NCI-H748 (cell line): ENCODE data around the gene IPO9.
"Not testable (repeated sequence)": the region's sequence is repeated elsewhere in the genome, so short reads cannot be mapped to it uniquely, and the experiment has no call there.

ENCODE experiments used
- DNase-seq: peaks from one replicate; lab custom pipeline; 2025; ENCODE audit not compliant: unreplicated experiment; lab: John Stamatoyannopoulos, UW

The IPO9 gene

DNA sequence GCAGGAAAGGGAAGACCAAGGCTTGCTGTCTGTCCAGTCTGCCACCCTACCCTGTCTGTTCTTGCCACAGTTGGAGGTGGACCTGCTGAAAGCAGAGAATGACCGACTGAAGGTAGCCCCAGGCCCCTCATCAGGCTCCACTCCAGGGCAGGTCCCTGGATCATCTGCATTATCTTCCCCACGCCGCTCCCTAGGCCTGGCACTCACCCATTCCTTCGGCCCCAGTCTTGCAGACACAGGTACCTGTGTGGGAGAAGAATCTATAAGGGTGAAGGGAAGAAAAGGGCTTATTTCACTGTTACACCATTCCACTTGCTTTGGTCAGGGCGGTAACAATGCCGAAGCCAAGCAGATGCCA lies 20.3 kb upstream of the IPO9 start:
- no peak for DNase-seq

DNA sequence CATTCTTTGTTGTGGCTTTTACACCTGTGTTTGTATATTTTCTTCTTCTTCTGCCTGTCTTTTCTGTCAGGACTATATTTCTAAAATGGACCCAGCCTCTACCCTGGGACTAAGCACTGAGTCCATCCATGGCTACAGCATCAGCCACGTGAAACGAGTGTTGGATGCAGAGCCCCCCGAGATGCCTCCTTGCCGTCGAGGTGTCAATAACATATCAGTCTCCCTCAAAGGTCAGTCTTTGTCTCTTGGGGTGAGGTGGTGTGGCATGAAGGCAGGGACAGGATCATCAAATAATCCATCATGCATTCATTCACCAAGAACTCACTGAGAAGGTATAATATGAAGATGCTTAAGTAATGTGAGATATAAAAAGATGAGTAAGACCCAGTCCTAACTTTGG lies 19.1 kb upstream of the IPO9 start:
- DNase-seq: no peak

DNA sequence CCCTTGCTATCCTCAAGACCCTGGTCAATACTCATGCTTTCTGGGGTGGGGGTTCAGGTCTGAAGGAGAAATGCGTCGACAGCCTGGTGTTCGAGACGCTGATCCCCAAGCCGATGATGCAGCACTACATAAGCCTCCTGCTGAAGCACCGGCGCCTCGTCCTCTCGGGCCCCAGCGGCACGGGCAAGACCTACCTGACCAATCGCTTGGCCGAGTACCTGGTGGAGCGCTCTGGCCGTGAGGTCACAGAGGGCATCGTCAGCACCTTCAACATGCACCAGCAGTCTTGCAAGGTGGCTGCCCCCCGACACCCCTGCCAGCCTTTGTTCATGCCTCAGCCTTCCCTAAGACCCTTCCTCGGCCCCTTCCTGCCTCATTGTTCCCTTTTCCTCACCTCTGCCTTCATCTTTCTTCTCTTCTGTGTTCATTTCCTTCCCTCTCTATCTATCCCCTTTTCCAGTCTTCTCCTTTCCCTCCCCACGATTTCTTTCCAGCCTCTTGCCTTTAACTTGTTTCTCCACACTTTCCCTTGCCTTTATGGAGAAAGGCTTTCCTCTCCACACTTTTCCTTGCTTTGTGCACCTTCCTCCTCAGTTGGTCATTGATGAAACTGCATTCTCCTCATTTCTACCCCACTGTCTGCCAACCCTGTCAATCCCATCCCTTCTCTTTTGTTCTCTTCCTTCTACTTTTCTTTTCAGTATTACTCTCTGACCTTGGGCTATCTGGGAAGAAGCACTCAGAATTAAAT lies 18.3 kb upstream of the IPO9 start:
- no peak for DNase-seq

DNA sequence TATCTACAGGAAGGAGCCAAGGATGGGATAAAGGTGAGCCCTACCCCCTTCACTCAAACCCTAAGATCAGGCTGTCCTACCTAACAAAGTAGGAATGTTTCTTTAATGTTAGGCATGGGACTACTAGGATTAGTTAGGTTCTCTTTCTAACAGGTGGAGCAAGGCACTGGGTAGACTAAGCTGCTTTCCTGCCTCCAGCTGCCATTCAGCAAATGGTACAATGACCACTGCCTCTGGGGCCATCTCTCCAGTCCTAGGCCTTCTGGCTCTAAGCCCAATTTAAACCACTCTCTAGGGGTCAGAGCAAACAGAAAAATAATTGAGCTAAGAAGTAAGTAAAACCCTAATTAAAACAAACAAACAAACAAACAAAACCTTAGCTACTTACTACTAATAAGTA lies 15.7 kb upstream of the IPO9 start:
- DNase-seq: no peak

DNA sequence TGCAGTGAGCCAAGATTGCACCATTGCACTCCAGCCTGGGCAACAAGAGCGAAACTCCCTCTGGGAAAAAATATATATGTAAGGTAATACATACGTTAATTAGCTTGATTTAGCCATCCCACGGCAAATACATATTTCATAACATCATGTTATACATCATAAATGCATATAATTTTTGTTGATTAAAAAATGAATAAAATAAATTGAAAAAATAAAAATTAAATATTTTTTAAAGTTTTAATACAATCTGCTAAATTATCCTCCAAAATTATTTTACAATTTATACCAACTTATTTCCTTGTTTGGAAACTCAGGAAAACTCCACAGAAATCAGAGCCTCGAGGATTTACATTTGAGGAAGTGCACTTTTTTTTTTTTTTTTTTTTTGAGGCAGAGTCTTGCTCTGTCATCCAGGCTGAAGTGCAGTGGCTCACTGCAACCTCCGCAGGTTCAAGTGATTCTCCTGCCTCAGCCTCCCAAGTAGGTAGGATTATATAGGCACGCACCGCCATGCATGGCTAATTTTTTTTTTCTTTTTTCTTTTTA lies 12.6 kb upstream of the IPO9 start:
- no peak for DNase-seq

DNA sequence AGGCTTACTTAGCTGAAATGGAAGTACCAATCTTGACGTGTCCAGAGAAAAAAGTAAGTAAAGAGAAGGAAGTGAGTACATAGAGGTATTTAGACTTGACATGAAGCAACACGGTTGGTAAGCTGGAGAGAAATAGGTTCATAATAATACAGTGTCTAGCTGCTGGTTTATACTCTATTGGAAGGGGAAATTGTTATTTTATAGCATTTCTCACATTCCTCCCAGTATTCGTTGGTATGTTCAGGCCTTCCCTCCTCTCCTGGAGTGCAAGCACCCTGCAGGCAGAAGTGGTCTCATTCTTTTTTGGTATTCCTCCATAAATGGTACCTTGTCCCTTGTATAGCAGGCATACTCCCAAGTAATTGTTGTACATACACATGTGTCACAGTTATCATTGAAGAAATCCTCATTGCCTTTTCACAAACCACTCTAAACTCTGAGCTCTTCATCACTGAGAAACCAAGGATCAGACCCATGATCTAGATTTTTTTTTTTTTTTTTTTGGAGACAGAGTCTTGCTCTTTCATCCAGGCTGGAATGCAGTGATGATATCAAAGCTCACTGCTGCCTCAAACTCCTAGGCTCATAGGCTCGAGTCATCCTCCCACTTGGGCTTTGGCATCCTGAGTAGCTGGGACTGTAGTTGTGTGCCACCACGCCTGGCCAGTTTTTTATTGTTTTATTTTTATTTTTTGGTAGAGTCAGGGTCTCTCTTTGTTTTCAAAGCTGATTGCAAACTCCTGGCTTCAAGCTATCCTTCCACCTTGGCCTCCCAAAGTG lies 9.8 kb upstream of the IPO9 start:
- no peak for DNase-seq

DNA sequence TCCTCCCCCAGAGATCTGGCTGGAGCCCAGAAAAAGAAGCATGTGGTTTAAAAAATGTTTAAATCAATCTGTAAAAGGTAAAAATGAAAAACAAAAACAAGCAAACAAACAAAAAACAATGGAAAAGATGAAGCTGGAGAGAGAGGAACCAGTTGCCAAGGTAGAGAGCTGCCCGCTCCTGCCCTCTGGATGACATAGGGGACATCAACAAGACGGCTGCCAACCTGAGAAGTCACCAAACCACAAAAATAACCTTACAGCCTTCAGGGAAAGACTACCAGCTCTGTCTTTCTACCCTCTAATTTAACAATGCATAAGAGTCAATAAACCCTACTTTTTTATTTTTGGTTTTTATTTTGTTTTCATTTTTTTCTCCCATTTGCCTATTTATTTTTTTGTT lies 8.5 kb upstream of the IPO9 start:
- DNase-seq: no peak

DNA sequence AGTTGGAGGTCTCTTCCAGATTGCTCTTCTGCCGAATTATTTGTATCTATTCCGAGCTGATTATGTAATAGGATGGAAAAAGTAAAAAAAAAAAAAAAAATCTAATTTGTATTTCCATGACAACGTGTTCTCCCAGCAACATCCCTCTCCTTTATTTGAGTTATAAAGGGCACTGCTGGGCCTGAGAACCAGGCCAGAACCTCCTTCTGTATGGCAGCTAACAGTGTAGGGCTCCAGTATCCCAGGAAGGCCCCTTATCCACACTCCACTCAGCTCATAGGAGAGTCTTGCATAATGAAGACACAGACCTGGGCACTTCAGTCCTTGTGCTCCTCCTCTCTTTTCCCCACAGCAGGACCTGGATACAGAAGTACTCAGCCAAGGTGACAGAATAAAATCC lies 3.7 kb upstream of the IPO9 start:
- DNase-seq: no peak

DNA sequence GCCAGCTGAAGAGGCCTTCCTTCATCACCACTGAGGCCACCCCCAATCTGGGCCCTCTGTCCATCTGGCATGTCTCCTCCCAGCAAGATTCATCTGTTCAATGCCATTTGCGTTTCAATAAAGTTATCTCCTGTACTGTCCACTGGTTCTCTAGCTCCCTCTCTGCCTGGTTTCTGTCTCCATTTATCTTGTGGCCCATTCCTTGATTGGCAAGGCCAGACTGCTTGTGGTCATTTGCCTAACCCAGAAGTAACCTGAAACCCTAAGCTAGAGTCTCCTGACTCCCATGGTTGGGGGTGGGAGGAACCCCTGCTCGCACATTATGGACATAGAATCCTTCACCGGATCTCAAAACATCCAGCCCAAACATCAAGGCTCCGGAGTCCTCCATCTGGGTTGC lies 2.1 kb upstream of the IPO9 start:
- no peak for DNase-seq

DNA sequence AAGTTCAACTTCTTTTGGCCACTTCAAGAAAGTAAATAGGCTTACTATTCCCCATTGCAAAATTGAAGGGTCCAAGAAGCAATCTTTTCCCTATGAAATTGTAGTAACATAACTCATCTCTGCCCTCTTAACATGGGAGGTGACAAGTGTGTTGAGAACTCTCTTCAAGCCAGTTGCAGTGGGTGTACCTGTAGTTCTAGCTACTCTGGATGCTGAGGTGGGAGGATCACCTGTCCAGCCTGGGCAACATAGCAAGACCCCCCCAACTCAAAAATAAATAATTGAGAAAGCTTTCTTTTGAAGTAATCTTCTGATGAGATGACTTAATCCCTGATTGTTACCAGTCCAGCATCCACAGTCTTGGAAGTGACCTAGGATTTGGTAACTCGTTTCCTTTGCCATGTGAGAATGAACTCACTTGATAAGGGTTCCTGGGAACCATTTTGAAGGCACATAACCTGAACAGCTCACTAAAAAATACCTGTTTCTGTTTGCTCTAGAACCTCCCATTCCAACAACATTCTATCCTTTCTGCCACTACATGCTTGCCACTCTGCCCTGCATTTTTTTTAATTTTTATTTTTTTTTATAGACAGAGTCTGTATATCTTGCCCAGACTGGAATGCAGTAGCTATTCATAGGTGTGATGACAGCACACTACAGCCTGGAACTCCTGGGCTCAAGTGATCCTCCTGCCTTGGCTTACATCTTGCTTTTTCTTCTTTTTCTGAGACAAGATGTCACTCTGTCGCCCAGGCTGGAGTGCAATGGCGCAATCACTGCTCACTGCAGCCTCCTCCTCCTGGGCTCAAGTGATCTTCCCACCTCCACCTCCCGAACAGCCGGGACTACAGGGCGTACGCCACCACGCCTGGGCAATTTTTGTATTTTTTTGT lies 1.4 kb upstream of the IPO9 start:
- no peak for DNase-seq

DNA sequence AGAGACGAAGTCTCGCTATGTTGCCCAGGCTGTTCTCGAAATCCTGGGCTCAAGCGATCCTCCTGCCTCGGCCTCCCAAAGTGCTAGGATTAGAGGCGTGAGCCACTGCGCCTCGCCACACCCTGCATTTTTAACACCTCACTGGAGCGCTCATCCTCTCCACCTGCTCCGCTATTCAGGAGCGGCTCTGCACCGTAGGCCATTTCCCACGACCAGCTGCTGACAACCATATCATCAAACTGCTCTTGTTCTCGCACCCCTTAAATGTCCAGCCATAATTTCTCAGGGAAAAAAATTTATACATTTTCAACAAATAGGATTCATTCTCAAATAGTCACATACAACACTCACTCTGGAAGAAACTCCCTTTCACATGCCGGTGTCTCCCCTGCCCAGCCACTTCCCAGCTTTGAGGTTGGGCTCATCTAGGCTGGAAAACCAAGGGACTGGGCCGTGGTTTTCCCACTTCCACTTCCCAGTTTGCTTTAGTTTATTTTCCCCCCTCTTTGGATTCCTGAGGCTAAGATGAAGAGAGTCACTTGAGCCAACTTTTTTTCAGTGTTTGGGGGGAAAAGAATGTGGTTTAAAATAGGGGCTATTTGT lies 639 bp upstream of the IPO9 start:
- DNase-seq: peak; percentile 17

DNA sequence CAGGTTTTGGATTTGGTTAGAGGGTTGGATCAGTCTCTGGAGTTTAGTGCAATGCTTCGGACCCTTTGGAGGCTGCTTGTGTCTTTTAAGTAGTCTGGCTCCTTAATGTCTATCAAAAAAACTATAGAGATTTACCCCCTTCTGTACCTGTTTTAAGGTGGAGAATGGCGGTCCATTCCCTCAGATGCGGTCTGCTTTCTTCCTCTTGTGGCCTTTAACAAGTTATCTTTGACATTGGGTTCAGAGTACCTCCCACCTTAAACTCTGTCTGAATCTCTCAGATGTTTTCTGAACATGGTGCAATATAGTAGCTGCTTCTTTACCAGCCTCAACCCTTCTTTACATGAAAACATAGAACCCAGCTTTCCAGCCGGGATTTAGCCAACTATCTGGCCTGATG lies 2.4 kb downstream of the IPO9 start:
- no peak for DNase-seq

DNA sequence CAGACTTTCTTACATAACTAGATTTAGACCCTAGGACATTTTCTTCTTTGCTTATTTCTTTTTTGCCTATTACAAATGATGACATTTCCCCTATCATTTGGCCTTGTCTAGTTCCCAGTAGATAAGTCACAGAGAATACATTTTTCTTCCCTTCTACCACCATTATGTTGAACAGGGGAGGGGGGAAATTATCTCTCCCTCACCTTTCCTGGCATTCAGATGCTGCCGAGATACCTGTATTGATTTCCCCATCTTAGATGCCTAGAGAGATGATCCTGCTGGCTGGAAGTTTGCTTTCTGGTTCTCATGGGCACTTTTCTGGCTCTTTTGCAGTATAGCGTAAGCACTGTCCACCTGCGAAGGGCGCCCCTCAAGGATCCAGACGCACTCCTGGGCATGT lies 5.7 kb downstream of the IPO9 start:
- no peak for DNase-seq

DNA sequence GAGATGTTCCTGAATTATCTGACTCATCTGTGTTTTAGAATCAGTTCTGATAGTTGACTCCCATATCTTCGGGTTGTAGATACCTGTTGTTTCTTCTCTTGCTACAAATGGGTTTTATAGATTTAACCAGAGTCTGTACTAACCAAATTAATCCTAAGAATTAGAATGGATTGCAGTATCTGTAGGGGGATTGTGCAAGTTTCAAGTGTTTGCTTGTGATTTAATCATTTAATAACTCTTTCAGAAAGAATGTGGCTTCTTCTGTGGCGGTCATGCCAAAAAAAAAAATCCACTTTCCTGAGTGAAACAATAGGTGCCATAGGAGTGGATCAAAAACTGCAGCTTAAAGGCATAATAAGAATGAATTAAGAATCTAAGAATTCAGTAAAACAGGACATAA lies 9.4 kb downstream of the IPO9 start:
- no peak for DNase-seq

DNA sequence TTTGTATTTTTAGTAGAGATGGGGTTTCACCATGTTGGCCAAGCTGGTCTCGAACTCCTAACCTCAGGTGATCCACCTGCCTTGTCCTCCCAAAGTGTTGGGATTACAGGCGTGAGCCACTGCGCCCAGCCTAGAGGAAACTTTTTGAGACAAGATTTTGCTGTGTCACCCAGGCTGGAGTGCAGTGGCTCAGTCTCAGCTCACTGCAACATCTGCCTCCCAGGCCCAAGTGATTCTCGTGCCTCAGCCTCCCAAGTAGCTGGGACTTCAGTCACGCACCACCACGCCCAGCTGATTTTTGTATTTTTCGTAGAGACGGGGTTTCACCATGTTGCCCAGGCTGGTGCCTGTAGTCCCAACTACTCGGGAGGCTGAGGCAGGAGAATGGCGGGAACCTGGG lies 10.1 kb downstream of the IPO9 start:
- DNase-seq: not testable (repeated sequence)

DNA sequence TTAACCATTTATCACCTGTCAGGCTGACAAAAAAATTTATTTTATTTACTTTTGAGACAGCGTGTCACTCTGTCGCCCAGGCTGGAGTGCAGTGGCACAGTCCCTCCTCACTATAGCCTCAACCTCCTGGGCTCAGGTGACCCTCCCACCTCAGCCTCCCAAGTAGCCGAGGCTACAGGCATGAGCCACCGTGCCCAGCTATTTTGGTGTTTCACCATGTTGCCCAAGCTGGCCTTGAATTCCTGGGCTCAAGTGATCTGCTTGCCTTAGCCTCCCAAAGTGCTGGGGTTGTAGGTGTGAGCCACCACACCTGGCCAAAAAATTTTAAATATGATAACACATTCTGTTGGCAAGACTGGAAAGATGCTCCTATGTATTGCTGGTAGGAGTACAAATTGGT lies 11.1 kb downstream of the IPO9 start:
- no peak for DNase-seq

DNA sequence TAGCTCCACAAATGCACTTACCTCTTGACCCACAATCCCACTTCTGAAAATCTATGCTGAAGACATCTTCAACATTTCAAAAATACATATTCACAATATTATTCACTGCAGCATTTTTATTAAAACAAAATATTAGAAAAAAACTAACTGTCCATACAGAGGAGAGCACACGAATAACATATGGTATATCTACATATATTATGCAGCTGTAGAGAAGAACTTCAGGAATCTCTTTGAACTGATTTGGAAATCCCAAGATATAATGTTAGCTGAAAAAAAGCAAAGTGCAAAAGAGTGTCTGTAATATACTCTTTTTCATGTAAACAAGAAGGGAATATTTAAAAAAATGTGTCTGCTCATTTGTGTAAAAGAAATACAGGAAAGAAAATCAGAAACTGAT lies 11.5 kb downstream of the IPO9 start:
- no peak for DNase-seq

DNA sequence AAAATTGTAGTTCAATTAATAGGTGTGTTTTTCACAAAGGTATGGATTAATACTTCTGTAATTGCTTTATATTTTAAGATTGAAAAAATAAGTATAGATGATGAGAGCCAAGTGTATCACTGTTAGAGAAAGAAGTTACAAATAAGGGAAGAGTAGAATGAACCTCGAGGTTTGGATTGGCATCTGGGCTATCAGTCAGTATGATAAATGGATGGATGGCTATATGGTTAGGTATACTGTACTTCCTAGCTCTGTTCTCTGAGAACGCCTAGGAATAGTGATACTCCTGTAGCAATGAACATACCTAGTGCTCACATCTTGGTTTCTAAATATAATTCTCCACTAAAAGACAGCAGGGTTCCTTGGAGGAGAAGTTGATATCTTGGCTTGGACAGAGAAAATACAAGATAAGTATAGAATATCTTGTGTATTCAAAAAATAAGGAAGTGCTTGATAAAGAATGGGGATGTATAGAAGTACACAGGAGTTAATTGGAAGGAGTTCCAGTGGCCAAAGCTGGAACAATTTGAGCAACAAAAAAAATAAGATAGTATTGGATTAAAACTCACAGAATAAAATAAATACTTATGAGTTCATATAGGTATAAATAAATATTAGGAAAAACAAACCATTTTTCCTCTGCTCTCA lies 12.4 kb downstream of the IPO9 start:
- DNase-seq: no peak

DNA sequence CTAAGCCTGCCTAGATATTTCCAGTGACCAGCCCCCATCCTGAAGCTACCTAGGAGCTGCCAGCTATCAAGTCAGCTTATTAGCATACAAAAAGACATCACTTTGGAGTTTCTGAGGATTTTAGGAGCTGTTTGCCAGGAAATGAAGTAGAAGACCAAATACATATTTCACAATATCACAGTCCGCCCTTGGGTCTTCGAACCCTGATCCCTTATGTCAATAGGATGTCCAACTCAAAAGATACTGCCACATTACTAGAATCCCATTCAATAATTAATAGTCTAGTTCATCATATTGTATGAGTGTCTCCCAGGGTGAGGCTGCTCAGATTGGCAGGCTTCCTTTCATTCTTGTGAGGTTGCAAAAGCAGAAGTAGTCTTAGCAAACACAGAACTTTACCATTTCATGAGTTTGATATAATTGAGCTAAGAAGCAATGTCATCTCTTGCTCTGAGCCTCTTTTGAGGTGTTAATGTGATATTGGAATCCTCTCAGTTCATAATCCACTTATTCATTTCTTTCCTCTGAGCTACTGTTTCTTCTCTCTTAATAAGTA lies 13.6 kb downstream of the IPO9 start:
- no peak for DNase-seq

DNA sequence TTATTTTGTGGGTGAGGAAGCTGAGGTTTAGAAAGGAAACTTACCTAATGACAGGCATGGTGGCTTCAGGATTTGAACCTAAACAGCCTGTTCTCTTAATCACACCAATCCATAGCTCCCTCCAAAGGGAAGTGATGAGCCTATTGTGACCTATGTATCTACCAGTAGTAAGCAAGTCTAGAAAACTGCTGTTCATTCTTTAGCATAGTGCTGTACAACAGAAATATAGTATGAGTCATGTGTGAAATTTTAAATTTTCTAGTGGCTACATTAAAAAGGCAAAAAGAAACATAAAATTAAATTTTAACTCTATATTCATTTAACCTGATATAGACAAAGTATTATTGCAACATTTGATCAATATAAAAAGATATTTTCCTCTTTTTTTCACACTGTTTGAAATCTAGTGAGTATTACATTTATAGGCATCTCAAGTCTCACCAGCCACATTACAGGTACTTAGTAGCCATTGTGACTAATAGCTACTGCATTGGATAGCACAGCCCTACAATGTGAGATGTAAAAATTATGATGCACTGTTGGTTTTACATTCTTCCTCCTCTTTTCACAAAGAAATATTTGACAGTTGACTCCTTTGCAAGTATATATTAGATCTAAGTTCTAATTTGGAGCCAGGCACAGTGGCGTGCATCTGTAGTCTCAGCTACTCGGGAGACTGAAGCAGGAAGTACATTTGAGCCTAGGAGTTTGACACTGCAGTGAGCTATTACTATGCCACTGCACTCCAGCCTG lies 16.6 kb downstream of the IPO9 start:
- DNase-seq: no peak
